Gastrocnemius medialis (tissue), 4 donors: ENCODE results near the gene PDIA5. TPM values are rescaled to one million over a fixed set of nuclear protein-coding genes. Genes with fewer than 3 reads are reported as not detected.

Experiments
- ATAC-seq, 2 donors: fragments of 150-250 bp; one replicate each; pipeline ENCODE4 v1.9.1; 2016
- DNase-seq, 2 donors: peaks; one replicate each; pipeline ENCODE4 v3.0.0-alpha.2; 2019
- H3K27ac ChIP-seq, 4 donors: fragments of 200-600 bp; sonication (generic); 1 replicate in 1 of 4; 2 replicates in 3 of 4; pipeline ENCODE4 v1.5.1; 2016 to 2018; ENCODE audit warnings: mild to moderate bottlenecking in 2 of 4, moderate library complexity in 1 of 4
- H3K27me3 ChIP-seq, 3 donors: fragments of 200-600 bp; sonication (generic) in 2 of 3; 1 replicate in 1 of 3; 2 replicates in 2 of 3; pipeline versions ENCODE4 v1.5.1 to v1.6.0; 2016 to 2019; ENCODE audit warnings: mild to moderate bottlenecking in 1 of 3, moderate library complexity in 1 of 3
- H3K36me3 ChIP-seq, 2 donors: fragments of 200-600 bp; sonication (generic) in 1 of 2; one replicate each; pipeline ENCODE4 v1.5.1; 2017 to 2018
- H3K4me1 ChIP-seq, 2 donors: fragments of 200-600 bp; sonication (generic) in 1 of 2; one replicate each; pipeline ENCODE4 v1.5.1; 2016 to 2017; ENCODE audit warnings: mild to moderate bottlenecking in 2 of 2
- H3K4me3 ChIP-seq, 4 donors: fragments of 200-600 bp; sonication (generic) in 3 of 4; 1 replicate in 1 of 4; 2 replicates in 3 of 4; pipeline ENCODE4 v1.5.1; 2016 to 2019; ENCODE audit warnings: mild to moderate bottlenecking in 2 of 4
- H3K9me3 ChIP-seq, 3 donors: fragments of 200-600 bp; sonication (generic) in 2 of 3; 1 replicate in 1 of 3; 2 replicates in 2 of 3; pipeline ENCODE4 v1.5.1; 2016 to 2019
- CTCF ChIP-seq, 5 experiments: fragments of 450-650 bp in 3 of 5; fragments of 200-600 bp in 2 of 5; sonication (generic) in 2 of 5; IDR thresholded peaks in 4 of 5; conservative IDR thresholded peaks in 1 of 5; 1 replicate in 4 of 5; 2 replicates in 1 of 5; pipeline ENCODE4 v1.5.1; 2016 to 2019; ENCODE audit warnings: antibody characterized with exemption in 5 of 5, mild to moderate bottlenecking in 3 of 5, moderate library complexity in 3 of 5
- POLR2A ChIP-seq, 2 donors: fragments of 450-650 bp; IDR thresholded peaks; one replicate each; pipeline ENCODE4 v1.6.1; 2017; ENCODE audit warnings: antibody characterized with exemption in 2 of 2, mild to moderate bottlenecking in 2 of 2, moderate library complexity in 2 of 2
- in situ Hi-C, 4 donors: fragments of 200-750 bp; cut with MboI; loops; one replicate each; pipeline versions ENCODE4 v1.15.0 to v1.8.0; 2017; ENCODE audit warnings: low sequenced_read_pairs in 4 of 4
- intact Hi-C: fragments of 100-400 bp; cut with DNase I; formaldehyde crosslinking; loops from one replicate; pipeline ENCODE4 v1.15.1; 2023; ENCODE audit warnings: low total_unique reads
- total RNA-seq, 4 donors: library from RNA; depleted of rRNA; stranded (reverse); fragments of >200 nt; gene quantifications; one replicate each; pipeline versions ENCODE4 v1.1.0 to v1.2.3, GENCODE V29; 2016

PDIA5 gene
- total RNA-seq, 4 donors from 2014 or later: 2.3 to 4.2 (median 3.0) TPM

- in situ Hi-C loops: no loop called here
- DNase-seq (no peak), ATAC-seq (no peak)
- Histone ChIP-seq H3K36me3 (no peaks in the 10 kb centered on the region), H3K9me3 (no peaks in the 10 kb centered on the region), H3K4me1 (peaks cover 6% of the 10 kb centered on the region in 2 donors), H3K27ac (no peak overlapping the region), H3K4me3 (no peak overlapping the region), H3K27me3 (peaks cover under 1 to 14% (median 12%) of the 10 kb centered on the region in 3 donors)
- intact Hi-C loops: no loop called here
- TF ChIP-seq CTCF (IDR thresholded peaks at IDR 0.05 in 4 of 5, conservative IDR thresholded peaks at IDR 0.05 in 1 of 5) (no peak), POLR2A (IDR thresholded peaks at IDR 0.05) (no peak)
Observed at GRCh38 chr3:123034996-123035395, 31.8 kb upstream of the PDIA5 start.

- peaks cover 0 to 4% (median under 1%) of the 10 kb centered on the region in 3 donors for H3K27me3 ChIP-seq
- H3K36me3 ChIP-seq: no peaks in the 10 kb centered on the region
- intact Hi-C loops (loop anchor here (2.0 kb wide), 1 partner anchor 30 kb away; the partner anchor contains the start of gene PDIA5), in situ Hi-C loops (no loop called here)
- ATAC-seq (peak; percentile 97 to 99), DNase-seq (peak; percentile 18 to 26)
- no peaks in the 10 kb centered on the region for H3K9me3 ChIP-seq
- no peak for TF ChIP-seq POLR2A (IDR thresholded peaks at IDR 0.05)
- no peak for TF ChIP-seq CTCF (IDR thresholded peaks at IDR 0.05 in 4 of 5, conservative IDR thresholded peaks at IDR 0.05 in 1 of 5)
- peaks cover 6% of the 10 kb centered on the region in 2 donors for H3K4me1 ChIP-seq
- H3K4me3 ChIP-seq: no peak overlapping the region
- H3K27ac ChIP-seq: no peak overlapping the region
Observed at GRCh38 chr3:123036352-123037014, 30.3 kb upstream of the PDIA5 start.

GRCh38 chr3:123037015-123037375 is 29.8 kb upstream of the PDIA5 start:
- ATAC-seq: no peak
- Histone ChIP-seq H3K4me1 (peaks cover 6% of the 10 kb centered on the region in 2 donors), H3K4me3 (no peak overlapping the region), H3K27ac (no peak overlapping the region), H3K9me3 (no peaks in the 10 kb centered on the region), H3K27me3 (peaks cover 0 to 4% (median 0%) of the 10 kb centered on the region in 3 donors), H3K36me3 (no peaks in the 10 kb centered on the region)
- DNase-seq: no peak
- in situ Hi-C loops (no loop called here), intact Hi-C loops (loop anchor here (2.0 kb wide), 1 partner anchor 30 kb away; the partner anchor contains the start of gene PDIA5)
- TF ChIP-seq POLR2A (IDR thresholded peaks at IDR 0.05) (no peak), CTCF (IDR thresholded peaks at IDR 0.05 in 4 of 5, conservative IDR thresholded peaks at IDR 0.05 in 1 of 5) (no peak)

GRCh38 chr3:123038751-123039150 is 28.1 kb upstream of the PDIA5 start:
- ATAC-seq (no peak), DNase-seq (no peak)
- intact Hi-C loops: no loop called here
- TF ChIP-seq CTCF (IDR thresholded peaks at IDR 0.05 in 4 of 5, conservative IDR thresholded peaks at IDR 0.05 in 1 of 5): no peak
- no peak for TF ChIP-seq POLR2A (IDR thresholded peaks at IDR 0.05)
- peaks cover 0 to 7% (median 0%) of the 10 kb centered on the region in 3 donors for H3K27me3 ChIP-seq
- H3K4me3 ChIP-seq: no peak overlapping the region
- no peaks in the 10 kb centered on the region for H3K9me3 ChIP-seq
- H3K36me3 ChIP-seq: no peaks in the 10 kb centered on the region
- peaks cover 6% of the 10 kb centered on the region in 2 donors for H3K4me1 ChIP-seq
- H3K27ac ChIP-seq: no peak overlapping the region
- in situ Hi-C loops: no loop called here
